Measurements from ENCODE around the gene ADD1. TPM values are rescaled to one million over a fixed set of nuclear protein-coding genes. Genes with fewer than 3 reads are reported as not detected.

Gene ADD1
- total and polyA plus RNA-seq, 2 donors (not counting 1 experiment from before 2014, with no cell fraction given) = 302 to 383 TPM

DNA sequence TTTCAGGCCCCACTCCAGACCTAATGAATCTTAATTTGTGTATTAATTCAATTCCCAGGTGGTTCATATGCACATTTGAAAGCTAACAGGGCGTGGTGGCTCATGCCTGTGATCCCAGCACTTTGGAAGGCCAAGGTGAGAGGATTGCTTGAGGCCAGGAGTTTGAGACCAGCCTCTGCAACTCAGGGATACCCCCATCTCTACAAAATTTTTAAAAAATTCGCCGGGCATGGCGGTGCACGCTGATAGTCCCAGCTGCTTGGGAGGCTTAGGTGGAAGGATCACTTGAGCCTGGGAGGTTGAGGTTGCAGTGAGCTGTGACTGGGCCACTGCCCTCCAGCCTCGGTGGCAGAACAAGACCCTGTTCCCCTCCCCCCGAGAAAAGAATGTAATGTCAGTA lies 31.2 kb downstream of the ADD1 start:
- no peaks in the 10 kb centered on the region for H3K9me3 ChIP-seq (ENCODE audit: control extremely low read depth in 1 of 3, control insufficient read depth in 2 of 3, insufficient read depth in 1 of 3, low read length in 2 of 3)
- peaks cover 9 to 50% of the 10 kb centered on the region in 2 experiments for H3K36me3 ChIP-seq (replicated peaks in 1 of 2; ENCODE audit: control extremely low read depth in 1 of 2, control insufficient read depth in 1 of 2, extremely low read depth in 1 of 2, insufficient read depth in 2 of 2, low read length in 1 of 2)
- H3K27me3 ChIP-seq (replicated peaks in 1 of 4; ENCODE audit: control extremely low read depth in 1 of 4, control insufficient read depth in 3 of 4, insufficient read depth in 4 of 4, low read length in 3 of 4) = no peaks in the 10 kb centered on the region
- ATAC-seq (ENCODE audit: low read depth) (no peak), DNase-seq (no peak)
- Mint-ChIP-seq H3K4me3 (no peak overlapping the region), H3K27me3 (no peaks in the 10 kb centered on the region), H3K4me1 (peaks cover 52% of the 10 kb centered on the region), H3K27ac (no peak overlapping the region), H3K9me3 (ENCODE audit: insufficient read depth) (no peaks in the 10 kb centered on the region)
- peaks cover 97% of the 10 kb centered on the region for H4K20me1 ChIP-seq (ENCODE audit: control insufficient read depth, insufficient read depth, low read length, poor library complexity, severe bottlenecking)
- no peak overlapping the region for H3K27ac ChIP-seq (ENCODE audit: low read length in 2 of 2)
- WGBS (ENCODE audit: insufficient coverage) = no CpG with 5 or more reads among the region's 7 CpGs
- peaks cover 15 to 19% of the 10 kb centered on the region in 2 donors for H3K4me1 ChIP-seq (ENCODE audit: control insufficient read depth in 2 of 2, insufficient read depth in 2 of 2, low read length in 2 of 2)
- ChIA-PET POLR2A (interaction anchor here (0.6 kb wide), 1 partner anchor 126 kb away, joined by 6 read pairs; no protein-coding TSS in a partner anchor), CTCF (interaction anchor here (5.0 kb wide), 1 partner anchor 111 kb away, joined by 19 read pairs; no protein-coding TSS in a partner anchor)
- no peak overlapping the region for H3K4me2 ChIP-seq (replicated peaks; ENCODE audit: low read depth, low read length, poor library complexity, severe bottlenecking)
- H3K9ac ChIP-seq (ENCODE audit: low read length) = no peak overlapping the region
- TF ChIP-seq, protein P1, sequence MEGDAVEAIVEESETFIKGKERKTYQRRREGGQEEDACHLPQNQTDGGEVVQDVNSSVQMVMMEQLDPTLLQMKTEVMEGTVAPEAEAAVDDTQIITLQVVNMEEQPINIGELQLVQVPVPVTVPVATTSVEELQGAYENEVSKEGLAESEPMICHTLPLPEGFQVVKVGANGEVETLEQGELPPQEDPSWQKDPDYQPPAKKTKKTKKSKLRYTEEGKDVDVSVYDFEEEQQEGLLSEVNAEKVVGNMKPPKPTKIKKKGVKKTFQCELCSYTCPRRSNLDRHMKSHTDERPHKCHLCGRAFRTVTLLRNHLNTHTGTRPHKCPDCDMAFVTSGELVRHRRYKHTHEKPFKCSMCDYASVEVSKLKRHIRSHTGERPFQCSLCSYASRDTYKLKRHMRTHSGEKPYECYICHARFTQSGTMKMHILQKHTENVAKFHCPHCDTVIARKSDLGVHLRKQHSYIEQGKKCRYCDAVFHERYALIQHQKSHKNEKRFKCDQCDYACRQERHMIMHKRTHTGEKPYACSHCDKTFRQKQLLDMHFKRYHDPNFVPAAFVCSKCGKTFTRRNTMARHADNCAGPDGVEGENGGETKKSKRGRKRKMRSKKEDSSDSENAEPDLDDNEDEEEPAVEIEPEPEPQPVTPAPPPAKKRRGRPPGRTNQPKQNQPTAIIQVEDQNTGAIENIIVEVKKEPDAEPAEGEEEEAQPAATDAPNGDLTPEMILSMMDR (IDR thresholded peaks at IDR 0.05) = no peak
- TF ChIP-seq EZH2 (IDR thresholded peaks at IDR 0.05; ENCODE audit: borderline replicate concordance, insufficient read depth, low read depth, low read length, poor library complexity, severe bottlenecking) = no peak
- H3K4me3 ChIP-seq (ENCODE audit: control extremely low read depth in 1 of 5, extremely low read depth in 1 of 5, insufficient read depth in 1 of 5, low read depth in 2 of 5, low read length in 4 of 5) = no peak overlapping the region
- H2AFZ ChIP-seq (ENCODE audit: insufficient read depth, low read depth, low read length, poor library complexity, severe bottlenecking) = no peak overlapping the region
- H3K79me2 ChIP-seq (ENCODE audit: control insufficient read depth, insufficient read depth, low read length) = peaks cover 99% of the 10 kb centered on the region
- intact Hi-C loops (cut with micrococcal nuclease) = no loop called here

DNA sequence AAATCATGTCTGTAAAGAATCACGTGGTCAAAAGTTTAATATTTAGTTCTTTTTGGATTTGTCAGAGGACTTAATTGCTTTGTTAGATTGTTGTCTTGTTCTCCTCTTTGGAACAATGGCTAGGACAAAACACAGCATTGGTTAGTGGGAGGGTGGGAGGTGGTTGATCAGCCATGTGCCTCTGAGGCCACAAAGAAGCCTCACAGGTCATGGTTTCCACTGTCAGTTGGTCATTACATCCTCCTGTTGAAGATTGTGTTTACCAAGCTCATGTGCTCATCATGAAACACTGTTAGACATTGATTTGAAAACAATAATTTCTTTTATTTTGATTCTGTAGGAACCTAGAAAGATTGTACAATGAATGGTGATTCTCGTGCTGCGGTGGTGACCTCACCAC lies 31.9 kb downstream of the ADD1 start:
- H3K27me3 ChIP-seq (replicated peaks in 1 of 4; ENCODE audit: control extremely low read depth in 1 of 4, control insufficient read depth in 3 of 4, insufficient read depth in 4 of 4, low read length in 3 of 4) = no peaks in the 10 kb centered on the region
- H3K79me2 ChIP-seq (ENCODE audit: control insufficient read depth, insufficient read depth, low read length) = peaks cover 93% of the 10 kb centered on the region
- no peaks in the 10 kb centered on the region for H3K9me3 Mint-ChIP-seq (ENCODE audit: insufficient read depth)
- no peak overlapping the region for H3K4me3 ChIP-seq (ENCODE audit: control extremely low read depth in 1 of 5, extremely low read depth in 1 of 5, insufficient read depth in 1 of 5, low read depth in 2 of 5, low read length in 4 of 5)
- DNase-seq (no peak), ATAC-seq (ENCODE audit: low read depth) (no peak)
- H3K36me3 ChIP-seq (replicated peaks in 1 of 2; ENCODE audit: control extremely low read depth in 1 of 2, control insufficient read depth in 1 of 2, extremely low read depth in 1 of 2, insufficient read depth in 2 of 2, low read length in 1 of 2) = peaks cover 12 to 51% of the 10 kb centered on the region in 2 experiments
- H3K4me3 Mint-ChIP-seq = no peak overlapping the region
- no peak overlapping the region for H3K4me2 ChIP-seq (replicated peaks; ENCODE audit: low read depth, low read length, poor library complexity, severe bottlenecking)
- H3K27me3 Mint-ChIP-seq = no peaks in the 10 kb centered on the region
- no peak overlapping the region for H3K27ac ChIP-seq (ENCODE audit: low read length in 2 of 2)
- ChIA-PET POLR2A (interaction anchor here (0.6 kb wide), 1 partner anchor 127 kb away, joined by 6 read pairs; no protein-coding TSS in a partner anchor), CTCF (interaction anchor here (5.0 kb wide), 1 partner anchor 111 kb away, joined by 19 read pairs; no protein-coding TSS in a partner anchor)
- H3K27ac Mint-ChIP-seq = no peak overlapping the region
- peaks cover 15% of the 10 kb centered on the region in 2 donors for H3K4me1 ChIP-seq (ENCODE audit: control insufficient read depth in 2 of 2, insufficient read depth in 2 of 2, low read length in 2 of 2)
- TF ChIP-seq, protein P1 (IDR thresholded peaks at IDR 0.05) = no peak
- TF ChIP-seq EZH2 (IDR thresholded peaks at IDR 0.05; ENCODE audit: borderline replicate concordance, insufficient read depth, low read depth, low read length, poor library complexity, severe bottlenecking) = no peak
- peaks cover 46% of the 10 kb centered on the region for H3K4me1 Mint-ChIP-seq
- H2AFZ ChIP-seq (ENCODE audit: insufficient read depth, low read depth, low read length, poor library complexity, severe bottlenecking) = no peak overlapping the region
- no peak overlapping the region for H3K9ac ChIP-seq (ENCODE audit: low read length)
- H4K20me1 ChIP-seq (ENCODE audit: control insufficient read depth, insufficient read depth, low read length, poor library complexity, severe bottlenecking) = peaks cover 95% of the 10 kb centered on the region
- 100% methylated on average over 1 of the region's 3 CpGs for WGBS (ENCODE audit: insufficient coverage)
- no peaks in the 10 kb centered on the region for H3K9me3 ChIP-seq (ENCODE audit: control extremely low read depth in 1 of 3, control insufficient read depth in 2 of 3, insufficient read depth in 1 of 3, low read length in 2 of 3)
- intact Hi-C loops (cut with micrococcal nuclease) = no loop called here
